H1 (cell line): ENCODE data around the gene RHEX. TPM values are rescaled to one million over a fixed set of nuclear protein-coding genes. Genes with fewer than 3 reads are reported as not detected.
A peak's percentile ranks its signal among the peaks of the same experiment; 100 is the strongest.

ENCODE experiments used
- CTCF ChIA-PET: fragments of 300-600 bp; sonication (Branson Sonifier 250); formaldehyde crosslinking; loops from one replicate; lab custom pipeline; 2021; ENCODE audit not compliant: partially characterized antibody; lab: Charles Lee
- POLR2A ChIA-PET: fragments of 300-600 bp; sonication (Branson Sonifier 250); formaldehyde crosslinking; loops from one replicate; lab custom pipeline; 2021; ENCODE audit warnings: inconsistent platforms; ENCODE audit not compliant: partially characterized antibody; lab: Charles Lee
- DNase-seq, 2 experiments: peaks; one replicate each; pipeline versions ENCODE4 v3.0.0 to v3.0.0-alpha.2; 2010 to 2022; ENCODE audit warnings: low spot score in 2 of 2, low read depth in 1 of 2, mixed read lengths in 1 of 2
- FAIRE-seq: peaks from 2 replicates; lab custom pipeline; 2011; peaks lifted over from hg19 to GRCh38; lab: Jason Lieb, UNC
- H2AFZ ChIP-seq: 2 replicates; pipeline ENCODE4 v1.8.1; 2012; ENCODE audit warnings: low read length, inconsistent platforms
- H2AK5ac ChIP-seq: 2 replicates; pipeline ENCODE4 v1.6.1; 2013; ENCODE audit warnings: low read depth, low read length
- H2BK120ac ChIP-seq: replicated peaks from 2 replicates; pipeline ENCODE3; 2013; ENCODE audit warnings: low read depth, low read length, inconsistent platforms
- H2BK12ac ChIP-seq: 2 replicates; pipeline ENCODE4 v1.6.1; 2013; ENCODE audit warnings: low read depth, low read length
- H2BK15ac ChIP-seq: 2 replicates; pipeline ENCODE4 v1.6.1; 2013; ENCODE audit warnings: low read length
- H2BK20ac ChIP-seq: 2 replicates; pipeline ENCODE4 v1.6.1; 2013; ENCODE audit warnings: low read length
- H2BK5ac ChIP-seq: 2 replicates; pipeline ENCODE4 v1.6.1; 2013; ENCODE audit warnings: low read depth, low read length
- H3K14ac ChIP-seq: 2 replicates; pipeline ENCODE4 v1.6.1; 2013; ENCODE audit warnings: inconsistent platforms; ENCODE audit not compliant: insufficient read length
- H3K18ac ChIP-seq: 2 replicates; pipeline ENCODE4 v1.6.1; 2013; ENCODE audit warnings: low read length; ENCODE audit errors: extremely low read depth
- H3K23ac ChIP-seq: 2 replicates; pipeline ENCODE4 v1.6.1; 2013; ENCODE audit warnings: inconsistent platforms; ENCODE audit not compliant: insufficient read length
- H3K23me2 ChIP-seq: 2 replicates; pipeline ENCODE4 v1.6.1; 2013; ENCODE audit warnings: low read depth, low read length
- H3K27ac ChIP-seq: 2 replicates; pipeline ENCODE4 v1.6.1; 2011; ENCODE audit warnings: low read depth, low read length, inconsistent platforms
- H3K27me3 ChIP-seq, 4 experiments: replicated peaks in 1 of 4; 1 replicate in 1 of 4; 2 replicates in 3 of 4; pipeline versions ENCODE4 v1.6.1 to v1.8.1; 2011 to 2013; ENCODE audit warnings: low read length in 3 of 4, mild to moderate bottlenecking in 3 of 4, inconsistent platforms in 2 of 4, mixed read lengths in 2 of 4, moderate library complexity in 1 of 4; ENCODE audit not compliant: control insufficient read depth in 3 of 4, insufficient read depth in 3 of 4; ENCODE audit errors: extremely low read depth in 1 of 4
- H3K36me3 ChIP-seq, 4 experiments: 2 replicates each; pipeline versions ENCODE4 v1.6.1 to v1.8.1; 2011 to 2013; ENCODE audit warnings: mild to moderate bottlenecking in 4 of 4, low read length in 3 of 4, moderate library complexity in 2 of 4, control low read depth in 1 of 4, inconsistent platforms in 1 of 4; ENCODE audit not compliant: insufficient read depth in 4 of 4, control insufficient read depth in 2 of 4
- H3K4ac ChIP-seq: replicated peaks from 2 replicates; pipeline ENCODE3; 2013; ENCODE audit warnings: low read length, low read depth, mixed read lengths, inconsistent platforms; ENCODE audit not compliant: insufficient read length
- H3K4me1 ChIP-seq, 4 experiments: replicated peaks in 1 of 4; 1 replicate in 1 of 4; 2 replicates in 3 of 4; pipeline versions ENCODE4 v1.6.1 to v1.8.1; 2011 to 2013; ENCODE audit warnings: low read length in 3 of 4, inconsistent platforms in 2 of 4, mixed read lengths in 1 of 4; ENCODE audit not compliant: insufficient read depth in 4 of 4, control insufficient read depth in 3 of 4
- H3K4me2 ChIP-seq, 2 experiments: 2 replicates each; pipeline versions ENCODE4 v1.6.1 to v1.8.1; 2011 to 2013; ENCODE audit warnings: low read depth in 2 of 2, low read length in 2 of 2, control low read depth in 1 of 2, inconsistent platforms in 1 of 2, mild to moderate bottlenecking in 1 of 2; ENCODE audit not compliant: insufficient read depth in 1 of 2
- H3K4me3 ChIP-seq, 4 experiments: fragments of 200-600, 300-600 bp in 1 of 4; sonication (generic), shearing (Covaris generic), sonication (Bioruptor Twin) in 1 of 4; 2 replicates each; pipeline versions ENCODE4 v1.5.1 to v1.8.1; 2011 to 2016; ENCODE audit warnings: low read length in 4 of 4, low read depth in 3 of 4, control low read depth in 2 of 4, inconsistent platforms in 2 of 4, mild to moderate bottlenecking in 2 of 4, mixed read lengths in 1 of 4, moderate library complexity in 1 of 4; ENCODE audit not compliant: insufficient read depth in 2 of 4; ENCODE audit errors: extremely low read depth in 1 of 4
- H3K56ac ChIP-seq: replicated peaks from 2 replicates; pipeline ENCODE3; 2013; ENCODE audit warnings: low read depth, mild to moderate bottlenecking, mixed read lengths, low read length, inconsistent platforms; ENCODE audit not compliant: insufficient read length
- H3K79me1 ChIP-seq: 2 replicates; pipeline ENCODE4 v1.6.1; 2013; ENCODE audit warnings: low read depth, low read length, control low read depth
- H3K79me2 ChIP-seq, 2 experiments: 2 replicates each; pipeline versions ENCODE4 v1.6.1 to v1.8.1; 2012 to 2013; ENCODE audit warnings: low read length in 2 of 2, mild to moderate bottlenecking in 2 of 2, inconsistent platforms in 1 of 2; ENCODE audit not compliant: insufficient read depth in 2 of 2, control insufficient read depth in 1 of 2
- H3K9ac ChIP-seq, 4 experiments: replicated peaks in 1 of 4; 1 replicate in 1 of 4; 2 replicates in 3 of 4; pipeline versions ENCODE4 v1.6.1 to v1.8.1; 2011 to 2013; ENCODE audit warnings: low read depth in 3 of 4, low read length in 3 of 4, control low read depth in 2 of 4, mild to moderate bottlenecking in 2 of 4, moderate library complexity in 2 of 4, inconsistent platforms in 1 of 4; ENCODE audit errors: extremely low read depth in 1 of 4
- H3K9me3 ChIP-seq, 2 experiments: 2 replicates each; pipeline versions ENCODE4 v1.6.1 to v1.8.1; 2012 to 2013; ENCODE audit warnings: mild to moderate bottlenecking in 2 of 2, moderate library complexity in 2 of 2, control low read depth in 1 of 2, inconsistent platforms in 1 of 2, low read depth in 1 of 2, low read length in 1 of 2, mixed read lengths in 1 of 2; ENCODE audit not compliant: insufficient read depth in 2 of 2
- H4K20me1 ChIP-seq, 2 experiments: replicated peaks in 1 of 2; 2 replicates each; pipeline versions ENCODE3 to v1.8.1; 2011 to 2013; ENCODE audit warnings: inconsistent platforms in 2 of 2, low read length in 2 of 2, mild to moderate bottlenecking in 1 of 2; ENCODE audit not compliant: insufficient read depth in 2 of 2, control insufficient read depth in 1 of 2
- H4K5ac ChIP-seq: 2 replicates; pipeline ENCODE4 v1.6.1; 2013; ENCODE audit warnings: low read length, low read depth, mixed read lengths, inconsistent platforms; ENCODE audit not compliant: insufficient read length
- H4K8ac ChIP-seq: 2 replicates; pipeline ENCODE4 v1.8.0; 2013; ENCODE audit warnings: mild to moderate bottlenecking, moderate library complexity, low read length, inconsistent platforms; ENCODE audit not compliant: insufficient read depth; ENCODE audit errors: extremely low read depth
- H4K91ac ChIP-seq: replicated peaks from 2 replicates; pipeline ENCODE3; 2013; ENCODE audit warnings: low read length, mixed read lengths, inconsistent platforms; ENCODE audit not compliant: insufficient read length
- EP300 ChIP-seq, 2 experiments: IDR thresholded peaks; 1 replicate in 1 of 2; 2 replicates in 1 of 2; pipeline ENCODE4 v1.6.1; 2011 to 2012; ENCODE audit warnings: low read depth in 2 of 2, low read length in 2 of 2, mild to moderate bottlenecking in 2 of 2, borderline replicate concordance in 1 of 2, inconsistent platforms in 1 of 2, moderate library complexity in 1 of 2
- KDM1A ChIP-seq: fragments of 200-600, 300-600 bp; sonication (generic); IDR thresholded peaks from 2 replicates; pipeline ENCODE4 v1.7.1; 2016; ENCODE audit warnings: mild to moderate bottlenecking, low read length, borderline replicate concordance
- WGBS, 2 experiments: shearing (Covaris generic) in 1 of 2; methylation state at CpG; one replicate each; pipeline versions ENCODE4 v1.1.6 to v1.1.7; 2013 to 2015; ENCODE audit warnings: low lambda C conversion rate in 2 of 2, mixed read lengths in 2 of 2, inconsistent platforms in 1 of 2, low coverage in 1 of 2, missing lambda C conversion rate in 1 of 2; ENCODE audit not compliant: insufficient replicate concordance in 2 of 2, insufficient coverage in 1 of 2, insufficient read length in 1 of 2; ENCODE audit errors: extremely low coverage in 1 of 2, missing lambda C conversion rate in 1 of 2; 5-methylcytosine and 5-hydroxymethylcytosine counted together
- polyA plus RNA-seq, 7 experiments: library from polyadenylated mRNA; depleted of rRNA in 3 of 7; stranded (reverse) in 5 of 7; unstranded in 2 of 7; fragments of >200 nt in 5 of 7; fragments of 200-250 nt in 2 of 7; gene quantifications; 1 replicate in 5 of 7; 2 replicates in 1 of 7; 4 replicates in 1 of 7; pipeline versions ENCODE4 v1.2.1 to v1.2.3, GENCODE V29; 2011 to 2013; ENCODE audit warnings: missing spikeins in 2 of 7, mixed read lengths in 2 of 7
- total RNA-seq: library from RNA; stranded (reverse); fragmentation: NEBNext Ultra II Directional; extraction: Animal tissue kit (Norgen Biotek cat#: 25700); gene quantifications from 2 replicates; pipeline ENCODE4 v1.2.1, GENCODE V29; 2021

Gene RHEX
- total and polyA plus RNA-seq, 2 of the 8 experiments (the other 6 are each of a cell fraction or from before 2014, with no cell fraction given): not detected

DNA sequence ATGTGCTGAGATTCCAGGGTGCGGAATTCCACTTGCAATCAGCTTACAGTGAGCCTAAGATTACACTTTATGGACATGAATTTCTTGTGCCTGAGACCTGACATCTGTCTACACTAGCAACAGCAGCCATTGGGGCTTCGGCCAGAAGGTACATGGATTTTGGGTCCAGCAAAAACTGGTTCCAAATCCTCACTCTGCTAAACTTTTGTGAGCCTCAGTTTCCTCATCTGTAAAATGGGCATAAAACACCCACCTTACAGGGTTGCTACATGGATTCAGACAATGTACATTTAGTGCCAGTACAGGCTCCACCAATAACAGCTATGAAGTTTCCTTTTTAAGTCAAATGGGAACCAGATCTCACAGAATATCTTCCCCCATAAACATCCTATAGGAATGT, 30.8 kb downstream of the RHEX start:
- no peak overlapping the region for H3K18ac ChIP-seq
- H2AK5ac ChIP-seq: no peak overlapping the region
- no peaks in the 10 kb centered on the region for H3K79me1 ChIP-seq
- H3K4me2 ChIP-seq: no peak overlapping the region
- H3K4me3 ChIP-seq: no peak overlapping the region
- no peaks in the 10 kb centered on the region for H3K4me1 ChIP-seq
- H3K23me2 ChIP-seq: no peaks in the 10 kb centered on the region
- H4K5ac ChIP-seq: no peak overlapping the region
- TF ChIP-seq EP300 (IDR thresholded peaks at IDR 0.05; ENCODE audit: borderline replicate concordance in 1 of 2, low read depth in 2 of 2, low read length in 2 of 2) (no peak), KDM1A (peak; percentile 46; the same call in 1 of the 2 replicates)
- POLR2A ChIA-PET: interaction anchor here (0.8 kb wide), 1 partner anchor 9 kb away, joined by 3 read pairs; no protein-coding TSS in a partner anchor
- no peak overlapping the region for H3K14ac ChIP-seq
- no peak overlapping the region for H2BK20ac ChIP-seq
- no peak overlapping the region for H4K8ac ChIP-seq
- no peak overlapping the region for H2AFZ ChIP-seq
- H4K91ac ChIP-seq: no peak overlapping the region
- CTCF ChIA-PET: interaction anchor here (0.6 to 2.9 kb wide), 5 partner anchors 53 to 352 kb away, joined by 3 to 10 read pairs (median 3); no protein-coding TSS in a partner anchor
- H3K23ac ChIP-seq: no peak overlapping the region
- no peaks in the 10 kb centered on the region for H3K9me3 ChIP-seq
- no peak overlapping the region for H2BK15ac ChIP-seq
- H3K56ac ChIP-seq: no peak overlapping the region
- no peaks in the 10 kb centered on the region for H3K79me2 ChIP-seq
- FAIRE-seq: no peak
- DNase-seq: no peak
- 80% methylated on average over 2 of the region's 2 CpGs; no CpG with 5 or more reads in 1 of the 2 experiments for WGBS, 2 experiments
- H2BK12ac ChIP-seq: no peak overlapping the region
- no peak overlapping the region for H3K9ac ChIP-seq
- H3K27ac ChIP-seq: no peak overlapping the region
- H2BK120ac ChIP-seq: no peak overlapping the region
- H3K27me3 ChIP-seq: no peaks in the 10 kb centered on the region
- H3K4ac ChIP-seq: no peak overlapping the region
- H3K36me3 ChIP-seq: no peaks in the 10 kb centered on the region
- H2BK5ac ChIP-seq: no peak overlapping the region
- no peaks in the 10 kb centered on the region for H4K20me1 ChIP-seq
